ENCODE measurements around the gene ADIPOQ. TPM values are rescaled to one million over a fixed set of nuclear protein-coding genes. Genes with fewer than 3 reads are reported as not detected.
"Not testable (repeated sequence)": the region's sequence is repeated elsewhere in the genome, so short reads cannot be mapped to it uniquely, and the experiment has no call there.

Gene ADIPOQ
- total RNA-seq, 2 donors from 2014 or later, result 6.8 to 8.8 TPM

GRCh38 chr3:186869253-186870100 lies 27.0 kb downstream of the ADIPOQ start:
- no peaks in the 10 kb centered on the region for H3K36me3 ChIP-seq
- H3K4me3 ChIP-seq, result no peak overlapping the region
- no peaks in the 10 kb centered on the region for H3K9me3 ChIP-seq
- peak overlapping the region in 1 of 2 donors; percentile 11 for H3K27ac ChIP-seq
- no peaks in the 10 kb centered on the region for H3K27me3 ChIP-seq (replicated peaks; ENCODE audit: insufficient read depth)
- H3K4me1 ChIP-seq (ENCODE audit: control insufficient read depth in 1 of 2, low read depth in 2 of 2), result peaks cover 5 to 8% of the 10 kb centered on the region in 2 donors
- ATAC-seq (ENCODE audit: insufficient number of reproducible peaks, low FRiP score, low read depth), result no peak
- no peak for TF ChIP-seq CTCF (IDR thresholded peaks at IDR 0.05)
- DNase-seq (ENCODE audit: low spot score), result no peak

DNA sequence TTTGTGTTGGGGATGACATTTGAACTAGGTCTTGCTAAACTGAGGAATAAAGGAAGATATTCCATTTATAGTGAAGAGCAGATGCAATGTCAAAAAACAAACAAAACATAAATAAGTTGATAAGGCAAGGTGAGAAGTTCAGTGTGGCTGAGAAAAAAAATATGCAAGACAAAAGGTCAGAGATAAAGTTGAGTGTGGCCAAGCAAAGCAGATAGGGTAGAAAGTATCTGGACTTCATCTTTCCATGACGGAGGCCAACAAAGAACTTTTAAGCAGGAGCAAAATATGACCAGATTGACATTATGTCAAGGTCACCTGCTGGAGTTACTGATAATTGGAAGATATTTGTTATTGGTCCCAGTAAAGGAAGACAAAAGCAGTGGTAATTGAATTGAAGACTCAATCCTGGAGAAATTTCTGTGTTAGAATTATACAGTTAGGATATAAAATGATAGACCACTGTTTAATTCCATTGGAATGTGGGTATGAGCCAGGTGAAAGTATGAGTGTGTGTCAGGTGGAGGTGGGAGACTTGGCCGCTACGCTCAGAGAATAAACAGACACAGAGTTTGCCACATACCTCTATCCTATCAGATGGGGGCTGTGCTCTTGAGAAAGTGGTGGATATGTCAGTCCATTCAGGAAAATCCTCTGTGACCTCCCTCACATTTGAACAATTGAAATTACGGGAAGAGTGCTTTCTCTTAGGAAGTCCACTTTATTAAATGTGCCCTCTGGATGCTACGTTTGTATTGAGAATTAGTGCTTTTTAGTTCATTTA lies 28.1 kb downstream of the ADIPOQ start:
- no peak for TF ChIP-seq CTCF (IDR thresholded peaks at IDR 0.05)
- Histone ChIP-seq H3K9me3 (no peaks in the 10 kb centered on the region), H3K4me1 (ENCODE audit: control insufficient read depth in 1 of 2, low read depth in 2 of 2) (peaks cover 5 to 8% of the 10 kb centered on the region in 2 donors), H3K27ac (no peak overlapping the region), H3K4me3 (no peak overlapping the region), H3K36me3 (no peaks in the 10 kb centered on the region), H3K27me3 (replicated peaks; ENCODE audit: insufficient read depth) (no peaks in the 10 kb centered on the region)
- DNase-seq (ENCODE audit: low spot score), result no peak
- no peak for ATAC-seq (ENCODE audit: insufficient number of reproducible peaks, low FRiP score, low read depth)

DNA sequence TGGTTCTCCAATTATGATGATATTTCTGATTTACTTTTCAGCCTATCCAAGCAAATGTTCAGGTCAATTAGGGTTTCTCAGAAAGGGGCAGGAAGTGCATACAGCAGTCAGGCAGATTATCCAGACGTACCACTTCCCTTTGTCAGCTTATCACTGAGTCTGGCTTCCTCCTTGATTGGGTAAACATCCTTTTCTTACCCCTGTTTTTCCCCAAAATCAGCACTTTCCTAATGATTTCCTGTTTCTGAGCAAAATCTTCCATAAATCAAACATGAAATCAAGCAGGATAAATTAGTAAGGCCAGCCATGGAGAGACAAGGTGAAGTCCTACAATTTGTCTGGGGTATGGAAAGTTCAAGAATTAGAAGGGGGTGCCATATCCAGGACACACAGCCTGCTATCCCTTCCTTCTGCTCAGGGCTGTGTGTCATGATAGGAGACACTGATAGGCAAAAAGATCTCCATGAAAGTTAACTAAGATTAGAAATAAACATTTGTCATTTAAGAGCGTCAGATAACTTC lies 29.0 kb downstream of the ADIPOQ start:
- peaks cover 5 to 8% of the 10 kb centered on the region in 2 donors for H3K4me1 ChIP-seq (ENCODE audit: control insufficient read depth in 1 of 2, low read depth in 2 of 2)
- ATAC-seq (ENCODE audit: insufficient number of reproducible peaks, low FRiP score, low read depth) (no peak), DNase-seq (ENCODE audit: low spot score) (no peak)
- H3K27me3 ChIP-seq (replicated peaks; ENCODE audit: insufficient read depth), result no peaks in the 10 kb centered on the region
- H3K27ac ChIP-seq, result no peak overlapping the region
- no peak overlapping the region for H3K4me3 ChIP-seq
- H3K9me3 ChIP-seq, result no peaks in the 10 kb centered on the region
- H3K36me3 ChIP-seq, result no peaks in the 10 kb centered on the region
- no peak for TF ChIP-seq CTCF (IDR thresholded peaks at IDR 0.05)

GRCh38 chr3:186873796-186874195 lies 31.3 kb downstream of the ADIPOQ start:
- not testable (repeated sequence) for H3K36me3 ChIP-seq; H3K27me3 ChIP-seq (replicated peaks; ENCODE audit: insufficient read depth); DNase-seq (ENCODE audit: low spot score); H3K27ac ChIP-seq; H3K9me3 ChIP-seq; H3K4me3 ChIP-seq; ATAC-seq (ENCODE audit: insufficient number of reproducible peaks, low FRiP score, low read depth); H3K4me1 ChIP-seq (ENCODE audit: control insufficient read depth in 1 of 2, low read depth in 2 of 2)

DNA sequence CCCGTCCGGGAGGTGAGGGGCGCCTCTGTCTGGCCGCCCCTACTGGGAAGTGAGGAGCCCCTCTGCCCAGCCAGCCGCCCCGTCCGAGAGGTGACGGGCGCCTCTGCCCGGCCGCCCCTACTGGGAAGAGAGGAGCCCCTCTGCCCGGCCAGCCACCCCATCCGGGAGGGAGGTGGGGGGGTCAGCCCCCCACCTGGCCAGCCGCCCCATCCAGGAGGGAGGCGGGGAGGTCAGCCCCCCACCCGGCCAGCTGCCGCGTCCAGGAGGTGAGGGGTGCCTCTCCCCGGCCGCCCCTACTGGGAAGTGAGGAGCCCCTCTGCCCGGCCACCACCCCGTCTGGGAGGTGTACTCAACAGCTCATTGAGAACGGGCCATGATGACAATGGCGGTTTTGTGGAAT lies 31.7 kb downstream of the ADIPOQ start:
- not testable (repeated sequence) for H3K27me3 ChIP-seq (replicated peaks; ENCODE audit: insufficient read depth); H3K36me3 ChIP-seq; H3K27ac ChIP-seq; DNase-seq (ENCODE audit: low spot score); ATAC-seq (ENCODE audit: insufficient number of reproducible peaks, low FRiP score, low read depth); H3K9me3 ChIP-seq; H3K4me3 ChIP-seq; H3K4me1 ChIP-seq (ENCODE audit: control insufficient read depth in 1 of 2, low read depth in 2 of 2)

DNA sequence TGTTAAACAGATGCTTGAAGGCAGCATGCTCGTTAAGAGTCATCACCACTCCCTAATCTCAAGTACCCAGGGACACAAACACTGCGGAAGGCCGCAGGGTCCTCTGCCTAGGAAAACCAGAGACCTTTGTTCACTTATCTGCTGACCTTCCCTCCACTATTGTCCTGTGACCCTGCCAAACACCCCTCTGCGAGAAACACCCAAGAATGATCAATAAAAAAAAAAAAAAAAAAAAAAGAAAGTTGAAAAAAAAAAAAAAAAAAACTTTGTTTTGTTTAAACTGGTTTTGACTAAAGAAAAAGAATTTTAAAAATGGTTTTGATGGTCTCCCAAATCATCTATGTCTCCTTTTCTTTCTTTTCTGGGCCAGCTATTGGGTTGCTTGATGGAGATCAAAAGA lies 32.3 kb downstream of the ADIPOQ start:
- not testable (repeated sequence) for DNase-seq (ENCODE audit: low spot score); ATAC-seq (ENCODE audit: insufficient number of reproducible peaks, low FRiP score, low read depth); H3K27me3 ChIP-seq (replicated peaks; ENCODE audit: insufficient read depth); H3K27ac ChIP-seq; H3K36me3 ChIP-seq; H3K9me3 ChIP-seq; H3K4me1 ChIP-seq (ENCODE audit: control insufficient read depth in 1 of 2, low read depth in 2 of 2); H3K4me3 ChIP-seq

Data from thoracic aorta (tissue), 2 donors.